ENCODE measurements around the gene USP2.

DNA sequence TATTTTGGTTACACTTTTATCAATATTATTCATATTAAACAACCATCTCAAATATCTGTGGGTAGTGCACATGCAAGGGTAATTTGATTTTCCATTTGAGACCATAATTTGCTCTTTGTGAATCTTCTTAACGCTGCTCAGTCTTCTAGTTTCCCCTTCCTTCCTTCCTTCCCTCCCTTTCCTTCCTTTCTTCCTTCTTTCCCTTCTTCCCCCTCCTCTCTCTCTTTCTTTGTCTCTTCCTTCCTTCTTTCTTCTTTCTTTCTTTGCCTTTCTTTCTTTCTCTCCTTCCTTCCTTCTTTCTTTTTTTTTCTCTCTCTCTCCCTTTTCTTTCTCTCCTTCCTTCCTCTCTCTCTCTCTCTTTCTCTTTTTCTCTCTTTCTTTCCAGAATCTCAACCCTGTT, 51.3 kb downstream of the USP2 start:
- TF ChIP-seq POLR2A (IDR thresholded peaks at IDR 0.05) = no peak
- TF ChIP-seq, protein P1, sequence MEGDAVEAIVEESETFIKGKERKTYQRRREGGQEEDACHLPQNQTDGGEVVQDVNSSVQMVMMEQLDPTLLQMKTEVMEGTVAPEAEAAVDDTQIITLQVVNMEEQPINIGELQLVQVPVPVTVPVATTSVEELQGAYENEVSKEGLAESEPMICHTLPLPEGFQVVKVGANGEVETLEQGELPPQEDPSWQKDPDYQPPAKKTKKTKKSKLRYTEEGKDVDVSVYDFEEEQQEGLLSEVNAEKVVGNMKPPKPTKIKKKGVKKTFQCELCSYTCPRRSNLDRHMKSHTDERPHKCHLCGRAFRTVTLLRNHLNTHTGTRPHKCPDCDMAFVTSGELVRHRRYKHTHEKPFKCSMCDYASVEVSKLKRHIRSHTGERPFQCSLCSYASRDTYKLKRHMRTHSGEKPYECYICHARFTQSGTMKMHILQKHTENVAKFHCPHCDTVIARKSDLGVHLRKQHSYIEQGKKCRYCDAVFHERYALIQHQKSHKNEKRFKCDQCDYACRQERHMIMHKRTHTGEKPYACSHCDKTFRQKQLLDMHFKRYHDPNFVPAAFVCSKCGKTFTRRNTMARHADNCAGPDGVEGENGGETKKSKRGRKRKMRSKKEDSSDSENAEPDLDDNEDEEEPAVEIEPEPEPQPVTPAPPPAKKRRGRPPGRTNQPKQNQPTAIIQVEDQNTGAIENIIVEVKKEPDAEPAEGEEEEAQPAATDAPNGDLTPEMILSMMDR (IDR thresholded peaks at IDR 0.05) = no peak
